ENCODE measurements around the gene PRR36. TPM values are rescaled to one million over a fixed set of nuclear protein-coding genes. Genes with fewer than 3 reads are reported as not detected.
A peak's percentile ranks its signal among the peaks of the same experiment; 100 is the strongest.

Gene PRR36
- polyA plus RNA-seq, 4 donors = 0.22 to 0.47 TPM; not detected in 2

GRCh38 chr19:7868671-7869452 lies 5.3 kb downstream of the PRR36 start:
- Histone ChIP-seq H3K27me3 (ENCODE audit: control insufficient read depth in 3 of 3, insufficient read depth in 3 of 3, low read length in 3 of 3) (peaks cover 6 to 59% (median 12%) of the 10 kb centered on the region in 3 donors), H3K4me1 (ENCODE audit: control insufficient read depth in 3 of 3, insufficient read depth in 2 of 3, low read depth in 1 of 3, low read length in 2 of 3) (peaks cover 0 to 17% (median 3%) of the 10 kb centered on the region in 3 donors), H3K9me3 (ENCODE audit: control insufficient read depth in 2 of 2, insufficient read depth in 1 of 2, low read depth in 1 of 2, low read length in 1 of 2) (peaks cover 0 to 2% of the 10 kb centered on the region in 2 donors), H3K4me3 (ENCODE audit: low read depth in 1 of 3, low read length in 3 of 3) (peak overlapping the region; percentile 21 to 39 (median 34)), H3K36me3 (ENCODE audit: control insufficient read depth in 3 of 3, insufficient read depth in 2 of 3, low read depth in 1 of 3, low read length in 3 of 3) (peaks cover 0 to 1% (median 0%) of the 10 kb centered on the region in 3 donors), H3K27ac (ENCODE audit: low read depth in 1 of 3, low read length in 2 of 3) (peak overlapping the region in 2 of 3 donors; percentile 84 to 86)
- FAIRE-seq (no peak), DNase-seq (peak; percentile 78 to 95)
- WGBS, 3 donors = 0 to 2% (median 1%) methylated on average over 31 to 67 of the region's 67 CpGs

- Histone ChIP-seq H3K4me3 (ENCODE audit: low read depth in 1 of 3, low read length in 3 of 3) (peak overlapping the region in 2 of 3 donors; percentile 34 to 39), H3K36me3 (ENCODE audit: control insufficient read depth in 3 of 3, insufficient read depth in 2 of 3, low read depth in 1 of 3, low read length in 3 of 3) (peaks cover 0 to 3% (median 0%) of the 10 kb centered on the region in 3 donors), H3K27me3 (ENCODE audit: control insufficient read depth in 3 of 3, insufficient read depth in 3 of 3, low read length in 3 of 3) (peaks cover 7 to 59% (median 12%) of the 10 kb centered on the region in 3 donors), H3K27ac (ENCODE audit: low read depth in 1 of 3, low read length in 2 of 3) (peak overlapping the region in 1 of 3 donors; percentile 84), H3K4me1 (ENCODE audit: control insufficient read depth in 3 of 3, insufficient read depth in 2 of 3, low read depth in 1 of 3, low read length in 2 of 3) (peaks cover 0 to 17% (median 3%) of the 10 kb centered on the region in 3 donors), H3K9me3 (ENCODE audit: control insufficient read depth in 2 of 2, insufficient read depth in 1 of 2, low read depth in 1 of 2, low read length in 1 of 2) (peaks cover 0 to 2% of the 10 kb centered on the region in 2 donors)
- 5 to 17% (median 9%) methylated on average over 19 to 21 of the region's 21 CpGs for WGBS, 3 donors
- FAIRE-seq (no peak), DNase-seq (peak in 1 of 2 donors; percentile 32)
Observed at GRCh38 chr19:7868326-7868670, 5.9 kb downstream of the PRR36 start.

GRCh38 chr19:7867092-7867844 lies 6.9 kb downstream of the PRR36 start:
- WGBS, 3 donors = 80 to 88% (median 82%) methylated on average over 9 of the region's 9 CpGs
- no peak for FAIRE-seq
- H3K4me3 ChIP-seq (ENCODE audit: low read depth in 1 of 3, low read length in 3 of 3) = no peak overlapping the region
- H3K27ac ChIP-seq (ENCODE audit: low read depth in 1 of 3, low read length in 2 of 3) = no peak overlapping the region
- peaks cover 0 to 18% (median 3%) of the 10 kb centered on the region in 3 donors for H3K4me1 ChIP-seq (ENCODE audit: control insufficient read depth in 3 of 3, insufficient read depth in 2 of 3, low read depth in 1 of 3, low read length in 2 of 3)
- peaks cover 0 to 2% of the 10 kb centered on the region in 2 donors for H3K9me3 ChIP-seq (ENCODE audit: control insufficient read depth in 2 of 2, insufficient read depth in 1 of 2, low read depth in 1 of 2, low read length in 1 of 2)
- no peak for DNase-seq
- peaks cover 0 to 3% (median 0%) of the 10 kb centered on the region in 3 donors for H3K36me3 ChIP-seq (ENCODE audit: control insufficient read depth in 3 of 3, insufficient read depth in 2 of 3, low read depth in 1 of 3, low read length in 3 of 3)
- peaks cover 7 to 52% (median 7%) of the 10 kb centered on the region in 3 donors for H3K27me3 ChIP-seq (ENCODE audit: control insufficient read depth in 3 of 3, insufficient read depth in 3 of 3, low read length in 3 of 3)

GRCh38 chr19:7866399-7867091 lies 7.6 kb downstream of the PRR36 start:
- DNase-seq = no peak
- H3K27me3 ChIP-seq (ENCODE audit: control insufficient read depth in 3 of 3, insufficient read depth in 3 of 3, low read length in 3 of 3) = peaks cover 10 to 55% (median 11%) of the 10 kb centered on the region in 3 donors
- H3K4me1 ChIP-seq (ENCODE audit: control insufficient read depth in 3 of 3, insufficient read depth in 2 of 3, low read depth in 1 of 3, low read length in 2 of 3) = peaks cover 3 to 22% (median 5%) of the 10 kb centered on the region in 3 donors
- 59 to 72% (median 62%) methylated on average over 12 of the region's 12 CpGs for WGBS, 3 donors
- no peak for FAIRE-seq
- H3K27ac ChIP-seq (ENCODE audit: low read depth in 1 of 3, low read length in 2 of 3) = no peak overlapping the region
- peaks cover 0 to 2% of the 10 kb centered on the region in 2 donors for H3K9me3 ChIP-seq (ENCODE audit: control insufficient read depth in 2 of 2, insufficient read depth in 1 of 2, low read depth in 1 of 2, low read length in 1 of 2)
- H3K4me3 ChIP-seq (ENCODE audit: low read depth in 1 of 3, low read length in 3 of 3) = no peak overlapping the region
- H3K36me3 ChIP-seq (ENCODE audit: control insufficient read depth in 3 of 3, insufficient read depth in 2 of 3, low read depth in 1 of 3, low read length in 3 of 3) = peaks cover 0 to 3% (median 0%) of the 10 kb centered on the region in 3 donors

- Histone ChIP-seq H3K9me3 (ENCODE audit: control insufficient read depth in 2 of 2, insufficient read depth in 1 of 2, low read depth in 1 of 2, low read length in 1 of 2) (no peaks in the 10 kb centered on the region), H3K36me3 (ENCODE audit: control insufficient read depth in 3 of 3, insufficient read depth in 2 of 3, low read depth in 1 of 3, low read length in 3 of 3) (peaks cover 0 to 3% (median 0%) of the 10 kb centered on the region in 3 donors), H3K4me1 (ENCODE audit: control insufficient read depth in 3 of 3, insufficient read depth in 2 of 3, low read depth in 1 of 3, low read length in 2 of 3) (peaks cover 3 to 23% (median 8%) of the 10 kb centered on the region in 3 donors), H3K27me3 (ENCODE audit: control insufficient read depth in 3 of 3, insufficient read depth in 3 of 3, low read length in 3 of 3) (peaks cover 10 to 66% (median 14%) of the 10 kb centered on the region in 3 donors), H3K4me3 (ENCODE audit: low read depth in 1 of 3, low read length in 3 of 3) (no peak overlapping the region), H3K27ac (ENCODE audit: low read depth in 1 of 3, low read length in 2 of 3) (no peak overlapping the region)
- WGBS, 3 donors = 11 to 40% (median 21%) methylated on average over 10 of the region's 10 CpGs
- no peak for FAIRE-seq
- no peak for DNase-seq
Observed at GRCh38 chr19:7865262-7865911, 8.8 kb downstream of the PRR36 start.

GRCh38 chr19:7864690-7865074 lies 9.5 kb downstream of the PRR36 start:
- DNase-seq = no peak
- Histone ChIP-seq H3K9me3 (ENCODE audit: control insufficient read depth in 2 of 2, insufficient read depth in 1 of 2, low read depth in 1 of 2, low read length in 1 of 2) (no peaks in the 10 kb centered on the region), H3K27ac (ENCODE audit: low read depth in 1 of 3, low read length in 2 of 3) (no peak overlapping the region), H3K27me3 (ENCODE audit: control insufficient read depth in 3 of 3, insufficient read depth in 3 of 3, low read length in 3 of 3) (peaks cover 10 to 73% (median 14%) of the 10 kb centered on the region in 3 donors), H3K4me1 (ENCODE audit: control insufficient read depth in 3 of 3, insufficient read depth in 2 of 3, low read depth in 1 of 3, low read length in 2 of 3) (peaks cover 3 to 23% (median 8%) of the 10 kb centered on the region in 3 donors), H3K4me3 (ENCODE audit: low read depth in 1 of 3, low read length in 3 of 3) (no peak overlapping the region), H3K36me3 (ENCODE audit: control insufficient read depth in 3 of 3, insufficient read depth in 2 of 3, low read depth in 1 of 3, low read length in 3 of 3) (peaks cover 0 to 7% (median 0%) of the 10 kb centered on the region in 3 donors)
- no peak for FAIRE-seq
- 25 to 61% (median 45%) methylated on average over 14 to 18 of the region's 18 CpGs for WGBS, 3 donors

GRCh38 chr19:7863971-7864689 lies 10.1 kb downstream of the PRR36 start:
- Histone ChIP-seq H3K27ac (ENCODE audit: low read depth in 1 of 3, low read length in 2 of 3) (no peak overlapping the region), H3K4me1 (ENCODE audit: control insufficient read depth in 3 of 3, insufficient read depth in 2 of 3, low read depth in 1 of 3, low read length in 2 of 3) (peaks cover 3 to 23% (median 8%) of the 10 kb centered on the region in 3 donors), H3K9me3 (ENCODE audit: control insufficient read depth in 2 of 2, insufficient read depth in 1 of 2, low read depth in 1 of 2, low read length in 1 of 2) (no peaks in the 10 kb centered on the region), H3K36me3 (ENCODE audit: control insufficient read depth in 3 of 3, insufficient read depth in 2 of 3, low read depth in 1 of 3, low read length in 3 of 3) (peaks cover 0 to 12% (median 0%) of the 10 kb centered on the region in 3 donors), H3K4me3 (ENCODE audit: low read depth in 1 of 3, low read length in 3 of 3) (no peak overlapping the region), H3K27me3 (ENCODE audit: control insufficient read depth in 3 of 3, insufficient read depth in 3 of 3, low read length in 3 of 3) (peaks cover 10 to 74% (median 14%) of the 10 kb centered on the region in 3 donors)
- no peak for DNase-seq
- WGBS, 3 donors = 69 to 74% (median 72%) methylated on average over 19 to 21 of the region's 21 CpGs
- no peak for FAIRE-seq

Measured in small intestine (tissue), 7 donors.